AG10803 (cell line): ENCODE measurements around the gene SPPL2C.

Source experiments
- DNase-seq: peaks from one replicate; pipeline ENCODE4 v3.0.0; 2010; ENCODE audit warnings: low read depth
- H3K4me3 ChIP-seq: 2 replicates; pipeline ENCODE4 v1.5.1; 2011; ENCODE audit warnings: mild to moderate bottlenecking, low read length, control low read depth
- TF ChIP-seq, protein P1 (sequence below): conservative IDR thresholded peaks from 2 replicates; pipeline ENCODE4 v1.5.1; 2011; ENCODE audit warnings: mild to moderate bottlenecking, low read length, control low read depth, inconsistent platforms

SPPL2C gene

DNA sequence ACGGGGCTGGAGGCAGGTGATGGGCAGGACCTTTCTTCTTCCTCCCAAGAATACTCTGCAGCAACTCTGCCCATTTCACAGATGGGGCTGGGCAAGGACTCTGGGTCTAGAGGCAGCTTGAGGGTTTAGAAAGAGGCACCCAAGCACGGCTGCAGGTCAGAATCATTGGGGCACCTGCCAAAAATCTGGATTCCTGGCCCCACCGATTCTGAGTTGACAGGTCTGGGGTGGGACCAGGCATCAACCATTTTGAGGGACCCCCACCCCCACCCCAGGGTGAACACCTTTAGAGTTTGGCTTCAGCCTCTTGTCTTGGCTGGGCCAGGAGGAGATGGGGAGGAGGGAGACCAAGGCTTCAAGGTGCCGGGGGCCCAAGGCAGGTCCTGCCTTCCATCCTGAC, 5.3 kb downstream of the SPPL2C start:
- TF ChIP-seq, protein P1, sequence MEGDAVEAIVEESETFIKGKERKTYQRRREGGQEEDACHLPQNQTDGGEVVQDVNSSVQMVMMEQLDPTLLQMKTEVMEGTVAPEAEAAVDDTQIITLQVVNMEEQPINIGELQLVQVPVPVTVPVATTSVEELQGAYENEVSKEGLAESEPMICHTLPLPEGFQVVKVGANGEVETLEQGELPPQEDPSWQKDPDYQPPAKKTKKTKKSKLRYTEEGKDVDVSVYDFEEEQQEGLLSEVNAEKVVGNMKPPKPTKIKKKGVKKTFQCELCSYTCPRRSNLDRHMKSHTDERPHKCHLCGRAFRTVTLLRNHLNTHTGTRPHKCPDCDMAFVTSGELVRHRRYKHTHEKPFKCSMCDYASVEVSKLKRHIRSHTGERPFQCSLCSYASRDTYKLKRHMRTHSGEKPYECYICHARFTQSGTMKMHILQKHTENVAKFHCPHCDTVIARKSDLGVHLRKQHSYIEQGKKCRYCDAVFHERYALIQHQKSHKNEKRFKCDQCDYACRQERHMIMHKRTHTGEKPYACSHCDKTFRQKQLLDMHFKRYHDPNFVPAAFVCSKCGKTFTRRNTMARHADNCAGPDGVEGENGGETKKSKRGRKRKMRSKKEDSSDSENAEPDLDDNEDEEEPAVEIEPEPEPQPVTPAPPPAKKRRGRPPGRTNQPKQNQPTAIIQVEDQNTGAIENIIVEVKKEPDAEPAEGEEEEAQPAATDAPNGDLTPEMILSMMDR = no peak
- no peak overlapping the region for H3K4me3 ChIP-seq
- DNase-seq = no peak

DNA sequence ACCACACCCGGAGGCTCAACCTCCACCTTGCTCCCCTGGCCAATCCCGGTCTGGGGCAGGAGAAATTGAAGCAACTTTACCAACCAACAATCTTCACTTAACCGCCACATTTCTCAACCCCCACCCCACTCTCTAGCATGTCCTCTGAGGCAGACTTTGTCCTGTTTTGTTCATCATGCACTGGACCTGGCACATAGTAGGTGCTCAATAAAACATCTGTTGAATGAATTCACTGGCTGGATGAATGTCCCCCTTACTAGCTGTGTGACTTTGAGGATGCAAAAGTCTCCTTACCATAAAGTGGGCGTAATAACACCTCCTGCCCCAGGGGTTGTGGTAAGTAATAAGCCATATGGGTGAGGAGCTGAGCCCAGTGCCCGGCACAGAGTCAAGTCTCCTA, 5.8 kb downstream of the SPPL2C start:
- H3K4me3 ChIP-seq = no peak overlapping the region
- no peak for DNase-seq
- TF ChIP-seq, protein P1 = no peak

DNA sequence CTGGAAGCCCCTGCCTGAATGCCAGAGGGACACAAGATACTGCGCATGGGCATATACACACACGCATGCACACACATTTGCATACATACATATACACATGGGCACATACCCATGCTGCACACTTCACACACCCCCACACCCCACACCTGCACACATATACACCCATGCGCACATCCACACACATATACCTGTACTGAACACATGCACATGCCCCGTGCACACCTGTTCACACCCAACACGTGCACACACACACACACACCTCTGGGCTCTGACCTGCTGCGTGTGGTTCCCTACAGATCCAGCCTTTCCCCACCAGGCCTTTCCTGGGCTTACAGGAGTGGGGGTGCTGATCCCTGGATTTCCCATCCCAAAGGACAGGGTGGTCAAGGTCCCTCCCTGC, 6.3 kb downstream of the SPPL2C start:
- no peak for DNase-seq
- no peak overlapping the region for H3K4me3 ChIP-seq
- TF ChIP-seq, protein P1 = no peak

DNA sequence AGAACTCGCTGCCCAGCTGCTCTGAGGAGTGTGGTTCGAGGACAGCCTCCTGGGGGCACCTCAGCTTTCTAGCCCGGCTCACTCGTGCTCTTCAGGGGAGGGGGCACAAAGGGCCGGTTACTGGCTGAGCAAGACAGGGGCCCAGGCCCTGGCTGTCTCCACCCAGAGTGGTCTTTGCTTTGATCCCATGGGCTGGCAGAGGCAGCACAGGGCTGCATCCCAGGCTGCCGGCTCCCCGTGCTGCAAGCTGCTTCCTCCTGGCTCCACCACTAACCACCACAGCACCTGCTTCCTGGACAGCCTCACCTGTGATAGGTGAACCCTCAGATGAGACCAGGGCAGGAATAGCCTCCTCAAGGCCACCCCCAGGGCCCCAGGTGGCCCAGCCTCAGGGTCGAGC, 6.8 kb downstream of the SPPL2C start:
- TF ChIP-seq, protein P1 = no peak
- no peak overlapping the region for H3K4me3 ChIP-seq
- no peak for DNase-seq

DNA sequence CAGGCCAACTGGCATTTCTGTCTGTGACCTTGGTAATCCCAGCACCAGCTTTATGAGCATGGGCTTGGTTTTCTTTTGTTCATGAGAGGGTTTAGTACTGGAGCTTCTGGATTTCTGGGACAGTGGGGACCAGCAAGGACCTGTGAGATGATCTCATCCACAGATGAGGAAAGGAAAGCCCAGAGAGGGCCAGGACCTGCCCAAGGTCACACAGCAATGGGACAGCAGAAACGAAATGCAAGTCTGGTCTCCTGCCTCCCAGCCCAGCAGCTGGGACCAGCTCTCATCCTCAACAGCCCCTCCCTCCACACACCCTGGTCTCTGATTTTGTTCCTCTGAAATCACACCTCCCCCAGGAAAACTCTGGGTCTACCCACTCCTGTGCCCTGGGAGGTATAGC, 7.2 kb downstream of the SPPL2C start:
- H3K4me3 ChIP-seq = no peak overlapping the region
- TF ChIP-seq, protein P1 = no peak
- no peak for DNase-seq

DNA sequence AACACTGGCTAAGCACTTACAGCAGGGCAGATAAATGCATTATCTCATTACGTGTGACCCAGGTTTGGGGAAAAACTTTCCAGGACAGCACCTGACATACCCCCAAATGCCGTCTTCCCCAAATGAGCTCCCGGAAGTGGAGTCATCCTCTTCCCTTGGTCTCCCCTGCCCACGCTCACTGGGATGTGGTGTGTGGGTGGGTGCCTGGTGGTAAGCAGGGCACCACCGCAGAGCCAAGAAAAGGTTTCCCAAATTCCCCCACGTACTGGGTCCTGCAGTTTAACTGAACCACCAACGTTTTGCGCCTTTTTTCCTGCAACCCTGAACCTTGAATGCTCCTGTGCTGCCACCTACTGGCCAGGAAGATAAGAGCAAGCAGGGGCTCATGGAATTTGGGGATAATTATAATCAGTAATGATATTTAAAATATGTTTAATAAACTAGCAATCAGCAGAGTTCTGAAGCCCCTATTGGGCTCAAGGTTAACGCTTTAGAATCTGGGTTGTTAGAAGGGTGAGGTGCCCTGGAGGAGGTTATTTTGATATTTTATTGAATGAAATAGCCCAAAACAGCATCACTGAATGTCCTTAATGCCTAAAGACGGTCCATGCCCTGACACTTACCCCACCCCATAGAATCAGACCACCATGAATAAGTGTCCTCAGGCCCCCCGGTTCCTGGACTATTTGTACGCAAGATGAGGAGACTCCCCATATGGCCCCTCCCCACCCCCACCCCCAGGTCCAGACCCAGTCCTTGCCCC, 8.0 kb downstream of the SPPL2C start:
- no peak overlapping the region for H3K4me3 ChIP-seq
- TF ChIP-seq, protein P1 = peak; percentile 93
- peak; percentile 48 for DNase-seq

DNA sequence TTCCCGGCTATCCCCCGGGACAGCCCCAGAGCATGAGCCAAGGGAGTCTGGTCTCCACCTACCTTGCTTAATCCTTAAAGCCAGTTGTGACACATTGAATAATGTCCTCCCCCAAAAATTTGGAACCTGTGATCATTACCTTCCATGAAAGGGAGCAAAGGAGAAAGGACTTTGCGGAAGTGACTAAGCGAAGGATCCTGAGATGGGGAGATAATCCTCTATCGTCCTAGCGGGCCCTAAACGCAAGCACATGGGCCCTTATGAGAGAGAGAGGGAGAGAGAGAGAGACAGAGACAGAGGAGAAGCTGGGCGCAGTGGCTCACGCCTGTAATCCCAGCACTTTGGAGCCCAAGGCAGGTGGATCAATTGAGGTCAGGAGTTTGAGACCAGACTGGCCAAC, 9.5 kb downstream of the SPPL2C start:
- no peak overlapping the region for H3K4me3 ChIP-seq
- no peak for DNase-seq
- TF ChIP-seq, protein P1 = no peak
